WERI-Rb-1 (cell line): ENCODE data around the gene OR8K5.

Experiments
- DNase-seq: peaks from one replicate; pipeline ENCODE4 v3.0.0-alpha.2; 2020
- H3K27ac ChIP-seq: fragments of 250-450 bp; sonication (Bioruptor Pico); 2 replicates; pipeline ENCODE4 v1.5.1; 2020; ENCODE audit warnings: mild to moderate bottlenecking, moderate library complexity
- H3K27me3 ChIP-seq: fragments of 250-450 bp; sonication (Bioruptor Pico); 2 replicates; pipeline ENCODE4 v1.5.1; 2021; ENCODE audit warnings: mild to moderate bottlenecking, low read depth, moderate library complexity; ENCODE audit not compliant: insufficient read depth, severe bottlenecking
- H3K36me3 ChIP-seq: fragments of 250-450 bp; sonication (Bioruptor Pico); 2 replicates; pipeline ENCODE4 v1.5.1; 2020; ENCODE audit warnings: mild to moderate bottlenecking, moderate library complexity
- H3K4me3 ChIP-seq: 2 replicates; pipeline ENCODE4 v1.5.1; 2011; ENCODE audit warnings: low read depth, mild to moderate bottlenecking, control low read depth, low read length
- H3K9me3 ChIP-seq: fragments of 250-450 bp; sonication (Bioruptor Pico); 2 replicates; pipeline ENCODE4 v1.5.1; 2021; ENCODE audit warnings: mild to moderate bottlenecking, moderate library complexity; ENCODE audit not compliant: severe bottlenecking
- TF ChIP-seq, protein P1 (sequence below): IDR thresholded peaks from 2 replicates; pipeline ENCODE4 v1.5.1; 2011; ENCODE audit warnings: low read depth, mild to moderate bottlenecking, control low read depth, inconsistent platforms, low read length

The OR8K5 gene, protein sequence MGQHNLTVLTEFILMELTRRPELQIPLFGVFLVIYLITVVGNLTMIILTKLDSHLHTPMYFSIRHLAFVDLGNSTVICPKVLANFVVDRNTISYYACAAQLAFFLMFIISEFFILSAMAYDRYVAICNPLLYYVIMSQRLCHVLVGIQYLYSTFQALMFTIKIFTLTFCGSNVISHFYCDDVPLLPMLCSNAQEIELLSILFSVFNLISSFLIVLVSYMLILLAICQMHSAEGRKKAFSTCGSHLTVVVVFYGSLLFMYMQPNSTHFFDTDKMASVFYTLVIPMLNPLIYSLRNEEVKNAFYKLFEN

DNA sequence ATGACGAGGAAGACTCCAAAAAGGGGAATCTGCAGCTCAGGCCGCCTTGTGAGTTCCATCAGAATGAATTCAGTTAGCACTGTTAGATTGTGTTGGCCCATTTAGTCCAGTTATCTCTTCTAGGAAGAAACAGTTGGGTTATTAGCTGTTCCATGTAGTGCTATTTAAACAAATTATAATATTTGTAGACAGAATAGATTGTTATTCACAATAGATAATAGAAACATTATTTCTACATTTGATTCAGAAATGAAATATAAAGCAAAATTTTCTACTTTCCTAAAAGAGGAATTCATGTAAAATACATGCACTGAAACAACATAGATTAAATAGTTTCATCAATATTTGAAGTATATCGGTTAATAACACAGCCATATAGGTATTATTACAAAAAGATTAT is at the start of gene OR8K5:
Gene OR8K5, minus strand, starts transcription at position 101 of the 400 bp plus-strand sequence. Its CDS starts 0 bp downstream, at position 101.
- no peak for DNase-seq
- Histone ChIP-seq H3K4me3 (no peak within 1 kb of the TSS), H3K27ac (no peak within 1 kb of the TSS), H3K36me3 (no peaks in the 10 kb centered on the region), H3K27me3 (peaks cover 11% of the 10 kb centered on the region), H3K9me3 (no peaks in the 10 kb centered on the region)
- TF ChIP-seq, protein P1, sequence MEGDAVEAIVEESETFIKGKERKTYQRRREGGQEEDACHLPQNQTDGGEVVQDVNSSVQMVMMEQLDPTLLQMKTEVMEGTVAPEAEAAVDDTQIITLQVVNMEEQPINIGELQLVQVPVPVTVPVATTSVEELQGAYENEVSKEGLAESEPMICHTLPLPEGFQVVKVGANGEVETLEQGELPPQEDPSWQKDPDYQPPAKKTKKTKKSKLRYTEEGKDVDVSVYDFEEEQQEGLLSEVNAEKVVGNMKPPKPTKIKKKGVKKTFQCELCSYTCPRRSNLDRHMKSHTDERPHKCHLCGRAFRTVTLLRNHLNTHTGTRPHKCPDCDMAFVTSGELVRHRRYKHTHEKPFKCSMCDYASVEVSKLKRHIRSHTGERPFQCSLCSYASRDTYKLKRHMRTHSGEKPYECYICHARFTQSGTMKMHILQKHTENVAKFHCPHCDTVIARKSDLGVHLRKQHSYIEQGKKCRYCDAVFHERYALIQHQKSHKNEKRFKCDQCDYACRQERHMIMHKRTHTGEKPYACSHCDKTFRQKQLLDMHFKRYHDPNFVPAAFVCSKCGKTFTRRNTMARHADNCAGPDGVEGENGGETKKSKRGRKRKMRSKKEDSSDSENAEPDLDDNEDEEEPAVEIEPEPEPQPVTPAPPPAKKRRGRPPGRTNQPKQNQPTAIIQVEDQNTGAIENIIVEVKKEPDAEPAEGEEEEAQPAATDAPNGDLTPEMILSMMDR = no peak

DNA sequence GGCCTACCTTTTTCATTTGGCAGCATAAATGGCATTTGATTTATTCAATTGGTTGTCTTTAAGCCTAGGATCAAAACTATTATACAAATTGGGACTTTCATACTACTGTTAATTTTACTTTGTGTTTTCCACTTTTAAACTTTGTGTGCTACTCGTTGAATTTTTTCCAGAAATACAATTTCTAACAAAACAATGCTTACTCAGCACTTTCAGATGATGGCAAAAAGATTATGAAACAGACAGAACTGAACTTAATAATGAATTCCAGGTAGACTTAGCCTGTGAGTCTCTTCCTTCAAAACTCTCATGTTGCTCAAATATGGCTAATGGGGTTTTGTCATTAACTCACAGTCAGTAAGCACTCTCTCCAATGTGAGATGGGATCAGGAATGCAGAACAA is 47.7 kb upstream of the OR8K5 start:
- H3K27me3 ChIP-seq = peaks cover 9% of the 10 kb centered on the region
- no peak for DNase-seq

DNA sequence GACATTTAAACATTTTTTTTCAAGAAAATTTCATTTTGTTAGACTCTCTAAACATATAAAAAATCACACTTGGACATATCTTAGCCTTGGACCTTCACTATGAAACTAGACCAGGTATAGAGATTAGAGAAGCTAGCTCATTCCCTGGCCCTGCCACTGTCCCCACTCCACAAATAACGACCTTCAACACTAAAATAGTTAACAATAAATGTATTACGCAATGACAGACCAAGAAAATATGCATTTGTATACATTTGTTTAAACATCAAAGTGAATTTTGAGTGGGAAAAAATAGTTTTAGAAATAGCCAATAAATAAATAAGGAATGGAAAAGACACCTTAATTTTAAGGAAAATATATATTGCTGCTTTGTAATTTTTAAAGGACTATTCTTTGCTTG is 37.2 kb upstream of the OR8K5 start:
- no peaks in the 10 kb centered on the region for H3K36me3 ChIP-seq
- no peak overlapping the region for H3K27ac ChIP-seq
- no peak overlapping the region for H3K4me3 ChIP-seq
- peaks cover 10% of the 10 kb centered on the region for H3K27me3 ChIP-seq
- DNase-seq = no peak
- TF ChIP-seq, protein P1 = no peak
- H3K9me3 ChIP-seq = no peaks in the 10 kb centered on the region

More for the DNA sequence above, 47.7 kb upstream of the OR8K5 start:
- TF ChIP-seq, protein P1 = no peak
- Histone ChIP-seq H3K27ac (no peak overlapping the region), H3K4me3 (no peak overlapping the region), H3K36me3 (no peaks in the 10 kb centered on the region), H3K9me3 (no peaks in the 10 kb centered on the region)

DNA sequence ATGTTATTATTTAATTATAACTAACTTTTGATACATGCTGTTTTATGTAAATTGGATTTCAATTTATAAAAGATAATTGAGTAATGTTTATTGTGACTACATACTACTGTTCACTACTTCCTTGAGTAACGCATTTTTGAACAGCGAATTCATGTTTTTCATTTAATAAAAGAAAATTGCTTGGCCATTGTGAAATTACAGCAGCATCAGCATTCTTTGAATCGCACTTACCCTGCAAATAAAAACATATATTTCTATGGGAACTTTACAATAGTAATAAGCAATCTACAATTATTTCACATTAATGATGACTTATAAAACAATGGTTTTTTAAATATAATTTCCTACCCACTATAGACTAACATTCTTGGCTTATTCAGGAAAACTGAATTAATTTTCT is 36.6 kb upstream of the OR8K5 start:
- no peak for DNase-seq
- no peaks in the 10 kb centered on the region for H3K36me3 ChIP-seq
- no peak overlapping the region for H3K27ac ChIP-seq
- no peak overlapping the region for H3K4me3 ChIP-seq
- H3K9me3 ChIP-seq = no peaks in the 10 kb centered on the region
- TF ChIP-seq, protein P1 = no peak
- H3K27me3 ChIP-seq = peaks cover 10% of the 10 kb centered on the region

DNA sequence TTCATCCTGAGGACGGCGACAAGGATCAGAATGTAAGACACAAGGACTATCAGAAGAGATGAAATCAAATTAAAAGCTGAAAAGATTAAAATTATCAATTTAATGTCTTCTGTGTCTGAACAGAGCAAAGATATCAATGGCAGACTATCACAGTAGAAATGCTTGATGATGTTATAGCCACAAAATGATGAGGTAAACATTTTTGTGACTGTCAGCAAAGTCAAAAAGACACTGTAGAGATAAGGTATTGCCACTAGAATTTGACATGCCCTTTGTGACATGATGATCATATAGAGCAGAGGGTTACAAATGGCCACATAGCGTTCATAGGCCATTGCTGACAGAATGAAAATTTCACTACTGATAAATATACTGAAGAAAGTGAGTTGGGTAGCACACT is 28.5 kb upstream of the OR8K5 start:
- no peak for DNase-seq
- no peaks in the 10 kb centered on the region for H3K36me3 ChIP-seq
- H3K9me3 ChIP-seq = no peaks in the 10 kb centered on the region
- no peak overlapping the region for H3K27ac ChIP-seq
- H3K27me3 ChIP-seq = peaks cover 4% of the 10 kb centered on the region
- TF ChIP-seq, protein P1 = no peak
- no peak overlapping the region for H3K4me3 ChIP-seq

DNA sequence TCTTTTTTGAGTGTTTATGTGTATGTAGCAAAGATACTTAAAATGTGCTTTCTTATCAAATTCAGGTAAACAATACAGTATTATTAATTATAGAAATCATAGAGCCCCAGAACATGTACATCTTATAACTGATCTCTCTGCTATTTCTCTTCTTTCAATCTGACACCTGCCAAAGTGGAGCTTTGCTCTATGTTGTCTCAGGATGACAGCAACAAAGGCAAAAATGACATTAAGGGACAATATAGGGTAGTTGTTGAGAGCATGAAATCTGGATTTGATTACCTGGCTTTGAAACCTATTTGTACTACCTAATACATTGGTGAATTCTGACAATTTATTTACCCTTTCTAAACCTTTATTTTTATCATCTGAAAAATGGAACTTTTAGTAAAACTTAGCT is 23.3 kb upstream of the OR8K5 start:
- Histone ChIP-seq H3K27ac (no peak overlapping the region), H3K9me3 (peaks cover 4% of the 10 kb centered on the region), H3K27me3 (no peaks in the 10 kb centered on the region), H3K4me3 (no peak overlapping the region), H3K36me3 (no peaks in the 10 kb centered on the region)
- TF ChIP-seq, protein P1 = no peak
- DNase-seq = no peak
